ENCODE measurements around the gene TAL1.

The TAL1 gene

GRCh38 chr1:47186267-47187185 is 45.5 kb downstream of the TAL1 start:
- DNase-seq, result no peak

- DNase-seq, result no peak
Measured at GRCh38 chr1:47184822-47185677, 47.0 kb downstream of the TAL1 start.

GRCh38 chr1:47184090-47184821 is 47.8 kb downstream of the TAL1 start:
- no peak for DNase-seq

GRCh38 chr1:47183308-47184089 is 48.5 kb downstream of the TAL1 start:
- DNase-seq, result no peak

GRCh38 chr1:47182676-47183235 is 49.3 kb downstream of the TAL1 start:
- no peak for DNase-seq

- no peak for DNase-seq
Measured at GRCh38 chr1:47181955-47182675, 49.9 kb downstream of the TAL1 start.

GRCh38 chr1:47181095-47181954 is 50.7 kb downstream of the TAL1 start:
- DNase-seq, result no peak

GRCh38 chr1:47180603-47181094 is 51.4 kb downstream of the TAL1 start:
- no peak for DNase-seq

- no peak for DNase-seq
Measured at GRCh38 chr1:47179988-47180563, 51.9 kb downstream of the TAL1 start.

GRCh38 chr1:47179017-47179987 is 52.7 kb downstream of the TAL1 start:
- DNase-seq, result peak; percentile 64

- no peak for DNase-seq
Measured at GRCh38 chr1:47178654-47179016, 53.4 kb downstream of the TAL1 start.

- DNase-seq, result no peak
Measured at GRCh38 chr1:47178020-47178419, 54.0 kb downstream of the TAL1 start.

GRCh38 chr1:47175227-47175934 is 56.6 kb downstream of the TAL1 start:
- DNase-seq, result peak; percentile 39

- no peak for DNase-seq
Measured at GRCh38 chr1:47174656-47175020, 57.4 kb downstream of the TAL1 start.

- no peak for DNase-seq
Measured at GRCh38 chr1:47172782-47173181, 59.2 kb downstream of the TAL1 start.
